Natural killer cell (primary cell): ENCODE measurements around the gene TAF1. TPM values are rescaled to one million over a fixed set of nuclear protein-coding genes. Genes with fewer than 3 reads are reported as not detected.
A peak's percentile ranks its signal among the peaks of the same experiment; 100 is the strongest.

Experiments
- ATAC-seq, 3 donors: fragments of 150-1000 bp in 2 of 3; fragments of 200-7000 bp in 1 of 3; cut with Tn5 transposase; 1 replicate in 1 of 3; 2 replicates in 2 of 3; pipeline ENCODE4 v1.10.0; 2021; ENCODE audit warnings: mild to moderate bottlenecking in 2 of 3, moderate library complexity in 2 of 3
- DNase-seq, 2 donors: peaks; one replicate each; pipeline versions ENCODE4 v3.0.0 to v3.0.0-alpha.2; 2013 to 2021; ENCODE audit warnings: mixed read lengths in 1 of 2
- H3K27ac ChIP-seq: one replicate; pipeline ENCODE4 v1.5.1; 2013; ENCODE audit warnings: mild to moderate bottlenecking, low read length
- H3K27me3 ChIP-seq: one replicate; pipeline ENCODE4 v1.6.1; 2013; ENCODE audit warnings: low read length; ENCODE audit not compliant: control insufficient read depth, insufficient read depth
- H3K36me3 ChIP-seq: one replicate; pipeline ENCODE4 v1.6.1; 2013; ENCODE audit warnings: low read length; ENCODE audit not compliant: control insufficient read depth, insufficient read depth
- H3K4me1 ChIP-seq: one replicate; pipeline ENCODE4 v1.6.1; 2013; ENCODE audit warnings: low read length; ENCODE audit not compliant: control insufficient read depth, insufficient read depth
- H3K4me3 ChIP-seq: one replicate; pipeline ENCODE4 v1.5.1; 2013; ENCODE audit warnings: low read length
- H3K9me3 ChIP-seq: one replicate; pipeline ENCODE4 v1.6.1; 2013; ENCODE audit warnings: low read length; ENCODE audit not compliant: control insufficient read depth, insufficient read depth
- H3K27ac Mint-ChIP-seq, 2 donors: one replicate each; pipeline ENCODE4 v1.8.0; 2022; ENCODE audit warnings: mild to moderate bottlenecking in 2 of 2, mixed read lengths in 2 of 2, moderate library complexity in 1 of 2
- H3K27me3 Mint-ChIP-seq, 2 donors: one replicate each; pipeline ENCODE4 v1.8.0; 2022; ENCODE audit warnings: low read depth in 2 of 2, mixed read lengths in 2 of 2
- H3K36me3 Mint-ChIP-seq: one replicate; pipeline ENCODE4 v1.8.0; 2022; ENCODE audit warnings: mixed read lengths
- H3K4me1 Mint-ChIP-seq, 2 donors: one replicate each; pipeline ENCODE4 v1.8.0; 2022; ENCODE audit warnings: mixed read lengths in 2 of 2
- H3K4me3 Mint-ChIP-seq: one replicate; pipeline ENCODE4 v1.8.0; 2022; ENCODE audit warnings: mild to moderate bottlenecking, moderate library complexity, mixed read lengths
- H3K9me3 Mint-ChIP-seq, 2 donors: one replicate each; pipeline ENCODE4 v1.8.0; 2022; ENCODE audit warnings: mixed read lengths in 2 of 2
- CTCF ChIP-seq: fragments of 200-600 bp; IDR thresholded peaks from one replicate; pipeline ENCODE4 v1.8.0; 2022; ENCODE audit warnings: antibody characterized with exemption
- WGBS: methylation state at CpG from one replicate; pipeline ENCODE4 v1.1.7; 2013; ENCODE audit warnings: missing lambda C conversion rate; ENCODE audit not compliant: insufficient coverage; 5-methylcytosine and 5-hydroxymethylcytosine counted together
- intact Hi-C: fragments of 100-400 bp; cut with micrococcal nuclease; formaldehyde crosslinking; loops from one replicate; pipeline ENCODE4 v1.14.2; 2022
- total RNA-seq, 4 donors: library from RNA; stranded (reverse); fragments of 120-200 nt in 1 of 4; gene quantifications; one replicate each; pipeline versions ENCODE4 v1.2.3 to v1.2.4, GENCODE V29; 2013 to 2022

TAF1 gene
- total RNA-seq, 3 donors from 2014 or later (not counting 1 experiment from before 2014, with no cell fraction given): 89.5 to 94.5 (median 94.2) TPM

- Mint-ChIP-seq H3K36me3 (no peaks in the 10 kb centered on the region), H3K4me1 (peaks cover 17 to 25% of the 10 kb centered on the region in 2 donors), H3K9me3 (no peaks in the 10 kb centered on the region), H3K4me3 (peak overlapping the region; percentile 73), H3K27ac (peak overlapping the region in 1 of 2 donors; percentile 97), H3K27me3 (no peaks in the 10 kb centered on the region)
- Histone ChIP-seq H3K4me1 (peaks cover 25% of the 10 kb centered on the region), H3K36me3 (peaks cover 4% of the 10 kb centered on the region), H3K27ac (no peak overlapping the region), H3K9me3 (no peaks in the 10 kb centered on the region), H3K27me3 (no peaks in the 10 kb centered on the region), H3K4me3 (no peak overlapping the region)
- intact Hi-C loops: no loop called here
- ATAC-seq (no peak), DNase-seq (no peak)
- WGBS: 97% methylated on average over 11 of the region's 14 CpGs
- no peak for TF ChIP-seq CTCF
Measured at GRCh38 chrX:71364221-71364620, 1.9 kb upstream of the TAF1 start.

- peak overlapping the region; percentile 97 for H3K4me3 Mint-ChIP-seq
- peaks cover 25% of the 10 kb centered on the region for H3K4me1 ChIP-seq
- H3K36me3 ChIP-seq: peaks cover 8% of the 10 kb centered on the region
- no peaks in the 10 kb centered on the region for H3K9me3 Mint-ChIP-seq
- no peak for TF ChIP-seq CTCF
- peaks cover 17 to 25% of the 10 kb centered on the region in 2 donors for H3K4me1 Mint-ChIP-seq
- H3K27ac ChIP-seq: peak overlapping the region; percentile 95
- 0% methylated on average over 12 of the region's 16 CpGs for WGBS
- H3K9me3 ChIP-seq: no peaks in the 10 kb centered on the region
- no peaks in the 10 kb centered on the region for H3K27me3 ChIP-seq
- H3K27ac Mint-ChIP-seq: peak overlapping the region; percentile 97
- intact Hi-C loops: loop anchor here (5.0 kb wide), 1 partner anchor 253 kb away; the partner anchor contains the start of gene IL2RG
- DNase-seq (no peak), ATAC-seq (no peak)
- H3K4me3 ChIP-seq: peak overlapping the region; percentile 90
- no peaks in the 10 kb centered on the region for H3K36me3 Mint-ChIP-seq
- H3K27me3 Mint-ChIP-seq: no peaks in the 10 kb centered on the region
Measured at GRCh38 chrX:71365356-71365874, 742 bp upstream of the TAF1 start.

DNA sequence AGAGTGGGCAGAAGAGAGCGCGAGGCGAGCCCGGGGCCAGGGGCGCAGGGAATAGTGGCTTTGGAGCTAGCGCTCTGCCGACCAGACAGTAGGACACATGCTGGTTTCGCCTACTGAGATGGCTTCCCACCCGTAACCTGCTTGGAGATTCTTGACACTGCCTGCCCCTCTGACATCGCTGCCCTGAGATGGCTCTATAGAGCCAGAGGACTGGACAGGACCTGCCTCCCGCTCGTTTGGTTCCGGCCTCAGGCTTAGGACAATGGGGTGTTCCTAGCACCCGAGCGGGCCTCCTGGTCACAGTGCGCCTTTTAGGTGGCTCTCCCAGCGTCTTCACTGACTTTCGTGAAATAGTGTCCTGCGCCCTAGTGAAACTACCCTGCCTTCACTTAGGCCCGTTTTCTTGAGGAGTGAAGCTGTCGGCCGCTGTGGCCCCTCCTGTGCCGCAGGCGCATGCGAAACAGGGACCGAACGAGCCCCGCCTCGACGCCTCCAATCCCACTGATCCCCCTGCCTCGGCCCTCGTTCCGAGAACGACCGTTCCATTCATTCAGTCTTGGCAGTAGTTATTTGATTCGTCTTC, 608 bp downstream of the TAF1 start:
- WGBS: 0% methylated on average over 36 of the region's 36 CpGs
- Mint-ChIP-seq H3K27me3 (peaks cover 0 to 7% of the 10 kb centered on the region in 2 donors), H3K4me1 (peaks cover 25 to 36% of the 10 kb centered on the region in 2 donors), H3K27ac (peak overlapping the region; percentile 97), H3K4me3 (peak overlapping the region; percentile 97), H3K36me3 (no peaks in the 10 kb centered on the region), H3K9me3 (no peaks in the 10 kb centered on the region)
- H3K4me1 ChIP-seq: peaks cover 25% of the 10 kb centered on the region
- peak overlapping the region; percentile 95 for H3K27ac ChIP-seq
- peaks cover 12% of the 10 kb centered on the region for H3K36me3 ChIP-seq
- ATAC-seq (peak in 1 of 3 donors; percentile 3), DNase-seq (peak in 1 of 2 donors; percentile 49)
- H3K27me3 ChIP-seq: no peaks in the 10 kb centered on the region
- no peak for TF ChIP-seq CTCF
- intact Hi-C loops: loop anchor here (1.0 to 5.0 kb wide), 4 partner anchors 83 to 254 kb away; partner anchors contain the start of genes IL2RG, NONO, OGT and ZMYM3
- no peaks in the 10 kb centered on the region for H3K9me3 ChIP-seq
- peak overlapping the region; percentile 93 for H3K4me3 ChIP-seq
